ENCODE results near the gene KYNU. TPM values are rescaled to one million over a fixed set of nuclear protein-coding genes. Genes with fewer than 3 reads are reported as not detected.

KYNU gene
- total RNA-seq, 1 experiment from 2014 or later: 0.37 TPM

DNA sequence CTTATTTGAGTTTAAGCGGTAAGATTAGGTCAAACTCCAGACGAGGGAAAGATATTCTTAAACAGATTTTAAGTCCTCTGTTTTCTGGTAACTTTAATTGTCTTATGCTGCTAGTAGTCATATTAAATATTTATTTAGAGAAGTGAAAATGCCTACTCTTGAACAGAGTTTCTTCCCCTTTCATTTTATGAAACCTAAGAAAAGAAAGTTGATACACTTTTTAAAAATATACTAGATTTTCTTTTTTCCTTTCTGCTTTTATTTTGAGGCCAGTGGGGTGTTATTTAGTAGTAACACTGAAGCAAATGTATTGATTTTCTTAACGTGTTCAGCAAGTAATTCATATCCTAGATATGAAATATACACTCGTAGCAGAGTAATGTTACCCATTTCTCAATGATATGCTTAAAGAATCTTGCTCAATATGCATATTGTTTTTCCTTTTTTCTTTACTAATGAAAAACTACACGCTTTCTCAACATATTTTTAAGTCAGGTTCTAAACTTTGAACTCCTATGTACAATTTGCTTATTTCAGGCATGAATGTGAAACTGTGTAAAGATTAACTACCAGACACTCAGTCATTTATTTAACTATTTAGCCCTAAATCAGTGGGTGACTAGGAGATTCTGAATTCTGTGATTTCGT is 691 bp downstream of the KYNU start:
- Histone ChIP-seq H3K9ac (ENCODE audit: extremely low read depth, insufficient read length, low read length) (no peak overlapping the region), H3K14ac (ENCODE audit: insufficient read depth, low read length) (no peak overlapping the region), H2BK15ac (ENCODE audit: low read depth, low read length) (no peak overlapping the region), H3K4ac (ENCODE audit: low read depth, low read length) (no peak overlapping the region), H3K79me1 (ENCODE audit: insufficient read depth, low read depth, low read length, poor library complexity, severe bottlenecking) (no peaks in the 10 kb centered on the region), H3K4me2 (ENCODE audit: insufficient read depth, insufficient read length, low read length) (no peak overlapping the region), H2BK5ac (ENCODE audit: insufficient read length, low read length) (no peak overlapping the region), H4K8ac (replicated peaks; ENCODE audit: insufficient read length, low read depth, low read length) (no peak overlapping the region), H3K23me2 (ENCODE audit: insufficient read length, low read depth, low read length, poor library complexity, severe bottlenecking) (no peaks in the 10 kb centered on the region), H3K18ac (ENCODE audit: insufficient read length, low read depth, low read length) (no peak overlapping the region), H3K56ac (ENCODE audit: insufficient read length, low read depth, low read length) (no peak overlapping the region), H4K91ac (ENCODE audit: insufficient read length, low read depth, low read length) (no peak overlapping the region), H3K23ac (ENCODE audit: insufficient read length, low read depth, low read length) (no peak overlapping the region), H2BK12ac (ENCODE audit: insufficient read length, low read depth, low read length) (no peak overlapping the region), H2AFZ (ENCODE audit: low read length) (no peak overlapping the region), H3K4me1 (ENCODE audit: insufficient read depth, low read length) (no peaks in the 10 kb centered on the region), H3K27me3 (ENCODE audit: insufficient read depth, low read length) (no peaks in the 10 kb centered on the region), H2BK20ac (ENCODE audit: low read depth, low read length, poor library complexity, severe bottlenecking) (no peak overlapping the region), H2AK5ac (ENCODE audit: insufficient read length, low read length) (no peak overlapping the region), H3K27ac (ENCODE audit: insufficient read length, low read depth, low read length) (no peak overlapping the region), H3K9me3 (ENCODE audit: control insufficient read depth, low read depth, low read length) (no peaks in the 10 kb centered on the region), H4K5ac (ENCODE audit: insufficient read length, low read depth, low read length) (no peak overlapping the region), H3T11ph (ENCODE audit: low read length) (no peak overlapping the region), H2BK120ac (ENCODE audit: low read depth, low read length, poor library complexity, severe bottlenecking) (no peak overlapping the region), H3K79me2 (ENCODE audit: insufficient read depth, low read length) (no peaks in the 10 kb centered on the region), H4K20me1 (ENCODE audit: control insufficient read depth, insufficient read depth, insufficient read length) (no peaks in the 10 kb centered on the region)
- no peaks in the 10 kb centered on the region for H3K27me3 Mint-ChIP-seq (ENCODE audit: low read depth)
- H3K4me1 Mint-ChIP-seq: peaks cover 5 to 9% of the 10 kb centered on the region in 2 experiments; a peak in 3 of 4 replicates
- H3K9me3 Mint-ChIP-seq: no peaks in the 10 kb centered on the region; a peak in 1 of 5 replicates
- WGBS (ENCODE audit: extremely low coverage, insufficient read length, low lambda C conversion rate): no CpG with 5 or more reads among the region's 6 CpGs
- DNase-seq: no peak
- TF ChIP-seq, protein P1, sequence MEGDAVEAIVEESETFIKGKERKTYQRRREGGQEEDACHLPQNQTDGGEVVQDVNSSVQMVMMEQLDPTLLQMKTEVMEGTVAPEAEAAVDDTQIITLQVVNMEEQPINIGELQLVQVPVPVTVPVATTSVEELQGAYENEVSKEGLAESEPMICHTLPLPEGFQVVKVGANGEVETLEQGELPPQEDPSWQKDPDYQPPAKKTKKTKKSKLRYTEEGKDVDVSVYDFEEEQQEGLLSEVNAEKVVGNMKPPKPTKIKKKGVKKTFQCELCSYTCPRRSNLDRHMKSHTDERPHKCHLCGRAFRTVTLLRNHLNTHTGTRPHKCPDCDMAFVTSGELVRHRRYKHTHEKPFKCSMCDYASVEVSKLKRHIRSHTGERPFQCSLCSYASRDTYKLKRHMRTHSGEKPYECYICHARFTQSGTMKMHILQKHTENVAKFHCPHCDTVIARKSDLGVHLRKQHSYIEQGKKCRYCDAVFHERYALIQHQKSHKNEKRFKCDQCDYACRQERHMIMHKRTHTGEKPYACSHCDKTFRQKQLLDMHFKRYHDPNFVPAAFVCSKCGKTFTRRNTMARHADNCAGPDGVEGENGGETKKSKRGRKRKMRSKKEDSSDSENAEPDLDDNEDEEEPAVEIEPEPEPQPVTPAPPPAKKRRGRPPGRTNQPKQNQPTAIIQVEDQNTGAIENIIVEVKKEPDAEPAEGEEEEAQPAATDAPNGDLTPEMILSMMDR (conservative IDR thresholded peaks at IDR 0.05): no peak
- H3K27ac Mint-ChIP-seq: no peak overlapping the region
- H3K4me3 Mint-ChIP-seq: no peak overlapping the region
- H3K36me3 Mint-ChIP-seq (ENCODE audit: insufficient read depth in 1 of 3, low read depth in 3 of 3): no peaks in the 10 kb centered on the region

Measured in H9 (cell line).